GM18499 (cell line): Measurements from ENCODE around the gene CLIC6.

Source experiments
- ATAC-seq: cut with Tn5 transposase; IDR thresholded peaks from one replicate; pipeline ENCODE4 v1.9.1; 2021; ENCODE audit warnings: moderate number of reproducible peaks; ENCODE audit not compliant: insufficient read depth, unreplicated experiment

The CLIC6 gene

DNA sequence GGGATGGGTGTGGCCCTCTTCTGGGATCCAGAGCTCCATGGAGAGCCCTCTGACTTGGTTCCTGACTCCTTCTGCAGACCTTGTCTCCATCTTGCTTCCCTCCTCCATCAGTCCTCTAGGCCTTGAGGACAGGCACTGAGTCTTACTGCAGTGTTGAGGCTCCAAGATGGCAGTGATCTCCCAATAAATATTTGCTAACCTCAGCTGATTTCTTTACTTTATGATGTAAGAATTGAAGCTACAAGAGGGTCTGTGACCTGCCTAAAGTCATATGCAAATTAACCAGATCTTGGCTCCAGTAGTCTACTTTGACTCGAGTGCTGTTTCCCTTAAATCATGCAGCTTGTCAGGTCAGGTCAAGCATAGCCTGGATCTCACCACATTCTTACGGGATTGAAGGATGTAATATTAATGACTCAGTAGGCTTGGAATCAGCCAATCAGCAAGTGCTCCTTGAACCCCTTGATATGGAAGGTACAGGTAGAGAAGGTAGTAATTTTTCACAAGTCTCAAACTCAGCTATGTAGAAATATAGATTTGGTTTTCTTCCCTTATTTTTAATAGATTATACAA is 93.0 kb downstream of the CLIC6 start:
- ATAC-seq: no peak

DNA sequence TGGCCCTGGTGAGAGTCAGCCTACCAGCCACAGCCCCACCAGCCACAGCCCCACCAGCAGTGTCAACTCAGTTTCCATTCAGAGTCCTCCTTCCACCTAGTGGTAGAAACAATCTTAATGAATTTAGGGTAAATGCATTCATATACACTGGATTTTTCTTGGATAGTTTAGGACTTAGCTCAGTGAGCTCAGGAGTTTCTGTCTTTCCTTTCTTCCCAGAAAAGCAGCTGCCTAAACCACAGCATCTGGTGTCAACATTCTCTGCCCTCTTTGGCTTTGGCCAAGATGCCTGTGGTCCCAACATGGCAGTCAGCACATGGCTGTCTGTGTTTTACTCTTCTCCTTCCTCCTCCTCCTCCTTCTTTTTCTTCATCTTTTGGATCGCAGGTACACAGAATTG is 94.0 kb downstream of the CLIC6 start:
- ATAC-seq: no peak

DNA sequence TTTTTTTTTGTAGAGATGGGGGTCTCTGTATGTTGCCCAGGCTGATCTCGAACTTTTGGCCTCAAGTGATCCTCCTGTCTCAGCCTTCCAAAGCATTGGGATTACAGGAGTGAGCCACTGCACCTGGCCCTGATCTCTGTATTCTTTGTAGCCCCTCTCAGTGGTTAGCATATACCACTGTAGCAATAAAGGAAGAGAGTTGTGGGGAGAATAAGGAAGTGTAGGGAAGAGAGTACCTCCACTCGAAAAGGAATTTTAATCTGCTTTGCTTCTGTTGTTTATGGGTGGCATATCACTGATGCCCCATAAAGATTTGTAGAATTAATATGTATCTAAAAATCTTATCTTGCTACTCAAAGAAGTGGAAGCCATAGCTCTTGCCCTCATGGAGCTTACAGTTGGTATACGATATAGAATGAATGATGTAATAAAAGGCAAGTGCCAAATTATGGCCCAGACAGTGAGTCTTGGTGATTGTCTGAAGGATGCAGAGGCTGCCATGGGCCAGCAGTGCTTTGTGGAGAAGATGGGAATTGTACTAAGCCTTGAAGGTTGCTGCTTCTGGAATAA is 96.0 kb downstream of the CLIC6 start:
- no peak for ATAC-seq

DNA sequence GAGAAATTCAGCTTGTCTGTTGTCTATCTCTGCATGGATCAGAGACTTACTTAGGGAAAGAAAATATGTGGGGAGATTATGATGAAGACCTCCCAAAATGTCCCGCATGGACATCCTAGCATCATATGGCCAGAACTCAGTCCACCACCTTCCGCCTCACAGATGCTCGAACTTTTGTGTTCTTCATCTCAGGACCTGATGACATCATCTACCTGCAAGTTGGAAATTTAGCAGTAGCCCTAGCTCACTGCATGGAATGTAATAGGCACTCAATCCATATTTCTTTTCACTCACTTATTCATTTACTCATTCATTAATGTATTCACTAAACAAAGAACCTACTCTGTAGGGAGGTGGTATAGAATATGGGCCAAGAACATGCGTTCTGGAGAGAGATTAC is 96.8 kb downstream of the CLIC6 start:
- no peak for ATAC-seq

DNA sequence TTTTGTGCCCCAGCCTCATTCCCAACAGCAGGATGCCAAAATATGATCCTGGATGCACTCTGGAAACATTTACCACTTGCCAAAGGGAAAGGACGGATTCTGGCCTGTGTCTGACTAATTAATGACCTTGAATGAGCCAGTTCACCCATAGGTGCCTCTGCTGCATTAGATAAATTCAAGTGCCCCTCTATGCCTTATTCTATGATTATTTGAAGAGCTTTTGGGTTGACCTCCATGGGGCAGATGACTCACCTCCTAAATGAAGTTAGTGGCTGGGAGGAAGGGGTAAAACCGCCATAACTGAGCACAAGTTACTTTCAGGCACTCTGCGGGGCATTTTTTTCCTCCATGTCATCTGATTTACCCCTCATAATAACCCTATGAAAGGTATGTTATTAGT is 98.1 kb downstream of the CLIC6 start:
- ATAC-seq: no peak
